IMR-90 (cell line): ENCODE results near the gene AFAP1L2. TPM values are rescaled to one million over a fixed set of nuclear protein-coding genes. Genes with fewer than 3 reads are reported as not detected.

Experiments used
- ATAC-seq: fragments of 200-7000 bp; cut with Tn5 transposase; 2 replicates; pipeline ENCODE4 v1.9.1; 2020; ENCODE audit warnings: low read depth, mild to moderate bottlenecking, moderate library complexity
- BruUV-seq: library from RNA; stranded (reverse); fragments of 400-500 nt; replicated peaks from 2 replicates; lab custom pipeline; 2021; lab: Mats Ljungman, UMichigan
- CTCF ChIA-PET: fragments of 300-600 bp; formaldehyde crosslinking; extraction: SDS; loops from one replicate; lab custom pipeline; 2021; ENCODE audit warnings: antibody characterized with exemption; lab: Yijun Ruan, JAX
- POLR2A ChIA-PET: fragments of 300-600 bp; sonication (Branson Sonifier 250); formaldehyde crosslinking; loops from one replicate; lab custom pipeline; 2022; ENCODE audit warnings: antibody characterized with exemption; ENCODE audit not compliant: unreplicated experiment; lab: Charles Lee
- DNase-seq: peaks from one replicate; pipeline ENCODE4 v3.0.0; 2013
- H2AFZ ChIP-seq: replicated peaks from 2 replicates; pipeline ENCODE3; 2013; ENCODE audit warnings: low read length, mild to moderate bottlenecking; ENCODE audit not compliant: poor library complexity
- H2AK5ac ChIP-seq: 2 replicates; pipeline ENCODE4 v1.6.1; 2013; ENCODE audit warnings: low read depth, low read length, inconsistent platforms
- H2AK9ac ChIP-seq: replicated peaks from 2 replicates; pipeline ENCODE3; 2013; ENCODE audit warnings: mild to moderate bottlenecking, low read depth, low read length, moderate library complexity; ENCODE audit not compliant: poor library complexity
- H2BK120ac ChIP-seq: 2 replicates; pipeline ENCODE4 v1.6.1; 2013; ENCODE audit warnings: low read depth, low read length, inconsistent platforms
- H2BK15ac ChIP-seq: 3 replicates; pipeline ENCODE4 v1.6.1; 2013; ENCODE audit warnings: low read depth, low read length, inconsistent platforms
- H2BK20ac ChIP-seq: 2 replicates; pipeline ENCODE4 v1.6.1; 2013; ENCODE audit warnings: low read depth, mild to moderate bottlenecking, inconsistent platforms, low read length, moderate library complexity
- H2BK5ac ChIP-seq: 2 replicates; pipeline ENCODE4 v1.6.1; 2013; ENCODE audit warnings: mild to moderate bottlenecking, low read depth, low read length, inconsistent platforms; ENCODE audit not compliant: poor library complexity, severe bottlenecking
- H3K14ac ChIP-seq: replicated peaks from 2 replicates; pipeline ENCODE4 v1.6.1; 2013; ENCODE audit warnings: low read depth, low read length, inconsistent platforms
- H3K18ac ChIP-seq: 2 replicates; pipeline ENCODE4 v1.6.1; 2013; ENCODE audit warnings: low read depth, low read length, control low read depth
- H3K23ac ChIP-seq: 2 replicates; pipeline ENCODE4 v1.6.1; 2013; ENCODE audit warnings: low read depth, low read length, inconsistent platforms
- H3K27ac ChIP-seq: 2 replicates; pipeline ENCODE4 v1.5.1; 2013; ENCODE audit warnings: mild to moderate bottlenecking, control low read depth, low read length; ENCODE audit not compliant: insufficient read depth
- H3K27me3 ChIP-seq: 2 replicates; pipeline ENCODE4 v1.6.1; 2013; ENCODE audit warnings: low read length; ENCODE audit not compliant: control insufficient read depth, insufficient read depth
- H3K36me3 ChIP-seq: 2 replicates; pipeline ENCODE4 v1.6.1; 2013; ENCODE audit warnings: low read length, mixed read lengths; ENCODE audit not compliant: control insufficient read depth, insufficient read depth
- H3K4ac ChIP-seq: 2 replicates; pipeline ENCODE4 v1.6.1; 2013; ENCODE audit warnings: low read depth, low read length, inconsistent platforms
- H3K4me1 ChIP-seq: 2 replicates; pipeline ENCODE4 v1.6.1; 2013; ENCODE audit warnings: low read length, mixed read lengths; ENCODE audit not compliant: control insufficient read depth, insufficient read depth
- H3K4me2 ChIP-seq: 2 replicates; pipeline ENCODE4 v1.6.1; 2013; ENCODE audit warnings: low read depth, mild to moderate bottlenecking, control low read depth, low read length, moderate library complexity
- H3K4me3 ChIP-seq: 2 replicates; pipeline ENCODE4 v1.5.1; 2013; ENCODE audit warnings: low read depth, mild to moderate bottlenecking, control low read depth, low read length, moderate library complexity; ENCODE audit not compliant: insufficient read depth
- H3K56ac ChIP-seq: 2 replicates; pipeline ENCODE4 v1.6.1; 2013; ENCODE audit warnings: low read length, inconsistent platforms; ENCODE audit not compliant: insufficient read depth; ENCODE audit errors: extremely low read depth
- H3K79me1 ChIP-seq, 2 experiments: 2 replicates each; pipeline ENCODE4 v1.6.1; 2013; ENCODE audit warnings: low read length in 2 of 2, inconsistent platforms in 1 of 2, low read depth in 1 of 2
- H3K9ac ChIP-seq: 2 replicates; pipeline ENCODE4 v1.6.1; 2013; ENCODE audit warnings: low read depth, low read length, control low read depth
- H3K9me1 ChIP-seq: 2 replicates; pipeline ENCODE4 v1.6.1; 2013; ENCODE audit warnings: low read length, inconsistent platforms; ENCODE audit not compliant: insufficient read depth
- H3K9me3 ChIP-seq: 2 replicates; pipeline ENCODE4 v1.6.1; 2013; ENCODE audit warnings: low read length; ENCODE audit not compliant: control insufficient read depth, insufficient read depth
- H4K20me1 ChIP-seq: 2 replicates; pipeline ENCODE4 v1.6.1; 2013; ENCODE audit warnings: low read length, inconsistent platforms; ENCODE audit not compliant: insufficient read depth
- H4K5ac ChIP-seq: 2 replicates; pipeline ENCODE4 v1.6.1; 2013; ENCODE audit warnings: mild to moderate bottlenecking, low read depth, low read length, control low read depth
- H4K8ac ChIP-seq, 2 experiments: 2 replicates each; pipeline ENCODE4 v1.6.1; 2013; ENCODE audit warnings: low read depth in 2 of 2, low read length in 2 of 2, control low read depth in 1 of 2, inconsistent platforms in 1 of 2
- H4K91ac ChIP-seq: 2 replicates; pipeline ENCODE4 v1.6.1; 2013; ENCODE audit warnings: low read depth, low read length, inconsistent platforms; ENCODE audit not compliant: insufficient read depth
- CEBPB ChIP-seq: IDR thresholded peaks from 2 replicates; pipeline ENCODE4 v1.6.1; 2012; ENCODE audit warnings: low read depth, low read length, improper control_type of control experiment
- CTCF ChIP-seq: conservative IDR thresholded peaks from 2 replicates; pipeline ENCODE4 v1.5.1; 2012; ENCODE audit warnings: mild to moderate bottlenecking, low read depth, low read length, improper control_type of control experiment
- MAFK ChIP-seq: IDR thresholded peaks from 2 replicates; pipeline ENCODE4 v1.6.1; 2012; ENCODE audit warnings: low read depth, low read length, improper control_type of control experiment
- MAZ ChIP-seq: IDR thresholded peaks from 2 replicates; pipeline ENCODE4 v1.6.1; 2012; ENCODE audit warnings: low read depth, mild to moderate bottlenecking, low read length, improper control_type of control experiment, moderate library complexity, borderline replicate concordance
- MXI1 ChIP-seq: IDR thresholded peaks from 2 replicates; pipeline ENCODE4 v1.6.1; 2012; ENCODE audit warnings: low read depth, mild to moderate bottlenecking, low read length, moderate library complexity, borderline replicate concordance
- NFE2L2 ChIP-seq: fragments of 150-350 bp; IDR thresholded peaks from 2 replicates; pipeline ENCODE4 v1.6.1; 2016; ENCODE audit warnings: low read depth, mild to moderate bottlenecking, low read length
- POLR2A ChIP-seq: IDR thresholded peaks from 2 replicates; pipeline ENCODE4 v1.6.1; 2012; ENCODE audit warnings: mild to moderate bottlenecking, low read depth, low read length
- RAD21 ChIP-seq: IDR thresholded peaks from 2 replicates; pipeline ENCODE4 v1.6.1; 2012; ENCODE audit warnings: low read length, improper control_type of control experiment
- RCOR1 ChIP-seq: IDR thresholded peaks from 2 replicates; pipeline ENCODE4 v1.6.1; 2012; ENCODE audit warnings: mild to moderate bottlenecking, low read length, improper control_type of control experiment; ENCODE audit not compliant: insufficient replicate concordance
- RFX5 ChIP-seq: IDR thresholded peaks from 2 replicates; pipeline ENCODE4 v1.8.0; 2012; ENCODE audit warnings: low read depth, mild to moderate bottlenecking, low read length, moderate library complexity
- SMC3 ChIP-seq: fragments of 150-350 bp; IDR thresholded peaks from 2 replicates; pipeline ENCODE4 v1.6.1; 2016; ENCODE audit warnings: low read depth, mild to moderate bottlenecking, antibody characterized with exemption, low read length, moderate library complexity
- WGBS, 2 experiments: methylation state at CpG; one replicate each; pipeline versions ENCODE4 v1.1.5 to v1.1.7; 2013; ENCODE audit warnings: missing lambda C conversion rate in 2 of 2; ENCODE audit not compliant: insufficient read length in 1 of 2; ENCODE audit errors: extremely low coverage in 2 of 2; 5-methylcytosine and 5-hydroxymethylcytosine counted together
- dilution Hi-C: fragments of 300-500 bp; cut with HindIII; formaldehyde crosslinking; loops from one replicate; pipeline ENCODE4 v1.14.3; 2018; ENCODE audit warnings: low sequenced_read_pairs; ENCODE audit not compliant: unreplicated experiment
- in situ Hi-C: fragments of 300-500 bp; cut with MboI; formaldehyde crosslinking; loops from 3 replicates; pipeline ENCODE4 v1.14.3; 2019; ENCODE audit warnings: low sequenced_read_pairs, inconsistent platforms, mixed read lengths
- intact Hi-C: fragments of 100-400 bp; cut with micrococcal nuclease; formaldehyde crosslinking; loops from 2 replicates; pipeline ENCODE4 v1.10.0; 2022
- polyA plus RNA-seq, 3 experiments: library from polyadenylated mRNA; depleted of rRNA; stranded (reverse); fragments of >200 nt; gene quantifications; 2 replicates each; pipeline ENCODE4 v1.2.3, GENCODE V29; 2012; ENCODE audit warnings: low replicate concordance in 1 of 3
- total RNA-seq: library from RNA; depleted of rRNA; stranded (reverse); fragments of >200 nt; gene quantifications from 2 replicates; pipeline ENCODE4 v1.2.3, GENCODE V29; 2012
- TF ChIP-seq, protein P1 (sequence below): fragments of 150-350 bp; IDR thresholded peaks from 2 replicates; pipeline ENCODE4 v1.6.1; 2017; ENCODE audit warnings: mild to moderate bottlenecking, antibody characterized with exemption, low read length, low read depth

The AFAP1L2 gene
- total and polyA plus RNA-seq, 2 of the 4 experiments (the other 2 are of a cell fraction): under 0.01 to 0.10 TPM

DNA sequence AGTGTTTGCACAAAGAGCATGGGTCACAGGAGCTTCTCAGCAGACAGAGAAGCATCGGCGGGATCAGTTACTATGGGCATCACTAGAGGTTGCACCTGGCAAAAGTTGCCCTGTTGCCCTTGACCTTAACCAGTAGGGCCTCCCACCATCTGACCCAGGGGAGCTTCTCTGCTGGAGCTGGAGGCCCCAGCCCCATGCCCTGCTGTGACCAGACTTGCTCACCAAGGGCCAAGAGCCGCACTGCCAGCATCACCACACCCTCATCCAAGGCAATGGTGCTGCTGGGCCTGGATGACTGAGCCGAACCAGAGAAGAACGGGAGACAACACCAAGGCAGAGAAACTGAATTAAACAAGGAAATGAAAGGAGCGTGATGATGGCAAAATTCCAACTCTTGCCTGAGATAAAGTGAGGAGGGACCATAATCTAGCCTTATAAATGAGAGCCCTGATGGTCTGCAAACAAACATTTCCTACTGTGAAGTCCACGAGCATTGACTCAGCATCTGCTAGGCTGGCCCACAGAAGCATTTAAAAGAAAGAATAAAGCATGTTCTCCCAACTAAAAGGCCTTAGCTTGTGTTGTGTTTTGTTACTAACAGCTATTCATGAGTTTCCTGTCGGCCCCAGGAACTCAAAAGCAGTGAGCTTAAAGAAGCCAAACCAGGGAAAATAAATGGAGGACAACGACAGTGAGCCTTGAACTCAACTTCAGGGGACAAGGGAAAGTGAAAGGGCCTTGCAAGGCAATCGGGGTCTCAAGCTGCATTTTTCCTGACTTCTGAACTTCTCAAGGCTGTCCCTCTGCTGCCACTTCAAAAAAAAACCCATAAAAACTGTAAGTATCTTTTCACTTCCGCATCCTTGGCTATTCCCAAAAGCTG lies 60.4 kb downstream of the AFAP1L2 start:
- no peak overlapping the region for H3K56ac ChIP-seq
- no peak overlapping the region for H2BK15ac ChIP-seq
- no peak overlapping the region for H2AFZ ChIP-seq
- H3K79me1 ChIP-seq: no peaks in the 10 kb centered on the region
- no peak overlapping the region for H4K8ac ChIP-seq
- no peaks in the 10 kb centered on the region; the same call in 1 of the 2 replicates for H3K4me1 ChIP-seq
- no peak overlapping the region for H2AK5ac ChIP-seq
- in situ Hi-C loops (no loop called here), dilution Hi-C loops (no loop called here), intact Hi-C loops (no loop called here)
- H4K5ac ChIP-seq: no peak overlapping the region
- no peak overlapping the region for H3K4ac ChIP-seq
- no peak overlapping the region for H2BK120ac ChIP-seq
- no peaks in the 10 kb centered on the region for H3K9me3 ChIP-seq
- peaks cover 8% of the 10 kb centered on the region for H3K27me3 ChIP-seq
- no peak overlapping the region for H2BK5ac ChIP-seq
- ATAC-seq (no peak; the same call in 1 of the 2 replicates), DNase-seq (no peak)
- no peak overlapping the region for H2BK20ac ChIP-seq
- no peak overlapping the region for H3K14ac ChIP-seq
- no peak overlapping the region for H3K9ac ChIP-seq
- no peak overlapping the region for H3K23ac ChIP-seq
- POLR2A ChIA-PET: no interaction called here
- CTCF ChIA-PET: no interaction called here
- no peaks in the 10 kb centered on the region for H3K36me3 ChIP-seq
- TF ChIP-seq, protein P1, sequence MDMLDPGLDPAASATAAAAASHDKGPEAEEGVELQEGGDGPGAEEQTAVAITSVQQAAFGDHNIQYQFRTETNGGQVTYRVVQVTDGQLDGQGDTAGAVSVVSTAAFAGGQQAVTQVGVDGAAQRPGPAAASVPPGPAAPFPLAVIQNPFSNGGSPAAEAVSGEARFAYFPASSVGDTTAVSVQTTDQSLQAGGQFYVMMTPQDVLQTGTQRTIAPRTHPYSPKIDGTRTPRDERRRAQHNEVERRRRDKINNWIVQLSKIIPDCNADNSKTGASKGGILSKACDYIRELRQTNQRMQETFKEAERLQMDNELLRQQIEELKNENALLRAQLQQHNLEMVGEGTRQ: no peak
- TF ChIP-seq MAZ (no peak), MXI1 (no peak), CTCF (no peak), MAFK (no peak), POLR2A (no peak), CEBPB (no peak), SMC3 (no peak), RAD21 (no peak), RFX5 (no peak), NFE2L2 (no peak), RCOR1 (no peak)
- no peak overlapping the region for H3K4me2 ChIP-seq
- no peaks in the 10 kb centered on the region for H4K20me1 ChIP-seq
- H4K91ac ChIP-seq: no peak overlapping the region
- no TSS peak for BruUV-seq
- WGBS, 2 experiments: 20% methylated on average over 2 of the region's 11 CpGs; no CpG with 5 or more reads in 1 of the 2 experiments
- no peaks in the 10 kb centered on the region for H3K9me1 ChIP-seq
- no peak overlapping the region for H2AK9ac ChIP-seq
- no peak overlapping the region for H3K4me3 ChIP-seq
- no peak overlapping the region for H3K27ac ChIP-seq
- no peak overlapping the region for H3K18ac ChIP-seq
